Measurements from ENCODE around the gene SLC30A4. TPM values are rescaled to one million over a fixed set of nuclear protein-coding genes. Genes with fewer than 3 reads are reported as not detected.

The SLC30A4 gene
- total RNA-seq, 4 donors from 2014 or later, result 9.4 to 14.0 (median 11.6) TPM

DNA sequence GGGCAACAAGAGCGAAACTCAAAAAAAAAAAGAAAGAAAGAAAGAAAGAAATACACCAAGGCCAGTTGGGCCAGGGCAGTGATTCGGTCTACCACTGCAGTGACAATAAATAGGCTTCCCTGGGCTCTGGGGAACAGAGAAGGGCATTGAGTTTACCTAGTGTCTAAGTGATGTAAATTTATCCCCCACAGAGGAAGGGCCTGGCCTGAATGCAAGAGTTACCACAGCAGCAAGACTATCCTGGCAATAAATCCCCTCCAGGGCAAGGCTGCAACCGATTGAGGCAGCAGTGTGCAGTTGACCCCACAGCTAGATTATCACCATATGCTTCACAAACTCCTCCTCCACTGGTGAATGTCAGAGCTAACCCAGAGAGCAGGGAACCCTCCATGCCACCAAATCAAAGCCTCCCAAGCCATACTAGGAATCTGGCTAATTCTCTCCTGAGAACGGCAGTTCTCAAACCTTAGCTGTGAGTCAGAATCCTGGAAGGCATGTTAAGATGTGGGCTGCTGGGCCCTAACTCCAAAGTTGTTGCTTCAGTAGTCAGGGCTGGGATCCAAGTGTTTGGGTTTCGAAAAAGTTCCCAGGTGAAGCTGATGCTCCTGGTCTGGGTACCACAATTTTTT is 79.9 kb downstream of the SLC30A4 start:
- Histone ChIP-seq H3K4me1 (peaks cover 0 to 4% (median 0%) of the 10 kb centered on the region in 4 donors), H3K9me3 (no peaks in the 10 kb centered on the region), H3K27ac (replicated peaks in 1 of 4) (no peak overlapping the region), H3K27me3 (no peaks in the 10 kb centered on the region), H3K4me3 (no peak overlapping the region), H3K36me3 (no peaks in the 10 kb centered on the region)
- DNase-seq (ENCODE audit: extremely low spot score), result no peak
- TF ChIP-seq, protein P1, sequence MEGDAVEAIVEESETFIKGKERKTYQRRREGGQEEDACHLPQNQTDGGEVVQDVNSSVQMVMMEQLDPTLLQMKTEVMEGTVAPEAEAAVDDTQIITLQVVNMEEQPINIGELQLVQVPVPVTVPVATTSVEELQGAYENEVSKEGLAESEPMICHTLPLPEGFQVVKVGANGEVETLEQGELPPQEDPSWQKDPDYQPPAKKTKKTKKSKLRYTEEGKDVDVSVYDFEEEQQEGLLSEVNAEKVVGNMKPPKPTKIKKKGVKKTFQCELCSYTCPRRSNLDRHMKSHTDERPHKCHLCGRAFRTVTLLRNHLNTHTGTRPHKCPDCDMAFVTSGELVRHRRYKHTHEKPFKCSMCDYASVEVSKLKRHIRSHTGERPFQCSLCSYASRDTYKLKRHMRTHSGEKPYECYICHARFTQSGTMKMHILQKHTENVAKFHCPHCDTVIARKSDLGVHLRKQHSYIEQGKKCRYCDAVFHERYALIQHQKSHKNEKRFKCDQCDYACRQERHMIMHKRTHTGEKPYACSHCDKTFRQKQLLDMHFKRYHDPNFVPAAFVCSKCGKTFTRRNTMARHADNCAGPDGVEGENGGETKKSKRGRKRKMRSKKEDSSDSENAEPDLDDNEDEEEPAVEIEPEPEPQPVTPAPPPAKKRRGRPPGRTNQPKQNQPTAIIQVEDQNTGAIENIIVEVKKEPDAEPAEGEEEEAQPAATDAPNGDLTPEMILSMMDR (IDR thresholded peaks at IDR 0.05), result no peak
- no peak for TF ChIP-seq EP300 (IDR thresholded peaks at IDR 0.05)
- TF ChIP-seq POLR2A (IDR thresholded peaks at IDR 0.05; ENCODE audit: low read depth), result no peak
- no peak for TF ChIP-seq POLR2AphosphoS5 (IDR thresholded peaks at IDR 0.05)
- intact Hi-C loops (cut with DNase I), result no loop called here
- 85% methylated on average over 5 of the region's 5 CpGs for WGBS

DNA sequence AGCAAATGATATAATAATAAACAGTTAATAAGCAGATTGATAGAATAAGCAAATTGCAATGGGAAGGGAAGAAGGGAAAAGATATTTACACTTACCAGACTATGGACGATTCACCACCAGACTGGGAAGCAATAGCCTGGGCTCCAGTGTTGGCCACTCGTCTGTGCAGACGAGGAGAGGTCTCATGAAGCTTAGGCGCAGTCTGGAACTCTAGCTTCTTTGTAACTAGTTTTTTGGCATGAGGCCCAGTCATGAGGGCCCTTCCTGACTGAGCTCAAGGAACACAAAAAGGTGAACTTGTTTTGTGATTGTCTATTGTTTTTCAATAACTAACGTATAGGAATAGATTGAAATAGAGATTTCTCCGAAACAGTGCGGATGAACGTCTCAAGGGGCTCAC is 80.9 kb downstream of the SLC30A4 start:
- Histone ChIP-seq H3K4me3 (no peak overlapping the region), H3K36me3 (no peaks in the 10 kb centered on the region), H3K4me1 (peaks cover 0 to 4% (median 0%) of the 10 kb centered on the region in 4 donors), H3K27me3 (no peaks in the 10 kb centered on the region), H3K9me3 (no peaks in the 10 kb centered on the region), H3K27ac (replicated peaks in 1 of 4) (no peak overlapping the region)
- TF ChIP-seq POLR2AphosphoS5 (IDR thresholded peaks at IDR 0.05) (no peak), EP300 (IDR thresholded peaks at IDR 0.05) (no peak)
- 68% methylated on average over 8 of the region's 8 CpGs for WGBS
- no peak for DNase-seq (ENCODE audit: extremely low spot score)
- intact Hi-C loops (cut with DNase I), result no loop called here

DNA sequence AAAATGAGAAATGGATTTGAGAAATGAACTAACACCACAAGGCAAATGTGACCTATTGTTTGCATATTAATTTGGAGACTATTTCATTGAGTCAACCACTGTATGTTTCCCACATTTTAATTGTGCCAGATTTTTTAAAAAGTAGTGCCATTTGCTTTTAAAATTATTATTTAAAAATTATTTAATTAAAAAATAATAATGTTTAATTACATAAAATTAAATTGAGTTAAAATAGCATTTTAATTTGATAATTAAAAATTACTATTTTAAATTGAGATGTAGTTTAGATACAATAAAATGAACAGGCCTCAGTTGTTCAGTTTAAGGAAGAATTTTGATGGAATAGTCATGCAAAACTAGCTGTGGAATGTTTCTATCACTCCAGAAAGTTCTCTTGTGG is 81.5 kb downstream of the SLC30A4 start:
- Histone ChIP-seq H3K36me3 (no peaks in the 10 kb centered on the region), H3K9me3 (no peaks in the 10 kb centered on the region), H3K4me1 (peaks cover 0 to 4% (median 0%) of the 10 kb centered on the region in 4 donors), H3K27ac (replicated peaks in 1 of 4) (no peak overlapping the region), H3K27me3 (no peaks in the 10 kb centered on the region), H3K4me3 (no peak overlapping the region)
- intact Hi-C loops (cut with DNase I), result no loop called here
- DNase-seq (ENCODE audit: extremely low spot score), result no peak
- TF ChIP-seq EP300 (IDR thresholded peaks at IDR 0.05) (no peak), POLR2A (IDR thresholded peaks at IDR 0.05; ENCODE audit: low read depth) (no peak), POLR2AphosphoS5 (IDR thresholded peaks at IDR 0.05) (no peak)
- TF ChIP-seq, protein P1 (IDR thresholded peaks at IDR 0.05), result no peak

DNA sequence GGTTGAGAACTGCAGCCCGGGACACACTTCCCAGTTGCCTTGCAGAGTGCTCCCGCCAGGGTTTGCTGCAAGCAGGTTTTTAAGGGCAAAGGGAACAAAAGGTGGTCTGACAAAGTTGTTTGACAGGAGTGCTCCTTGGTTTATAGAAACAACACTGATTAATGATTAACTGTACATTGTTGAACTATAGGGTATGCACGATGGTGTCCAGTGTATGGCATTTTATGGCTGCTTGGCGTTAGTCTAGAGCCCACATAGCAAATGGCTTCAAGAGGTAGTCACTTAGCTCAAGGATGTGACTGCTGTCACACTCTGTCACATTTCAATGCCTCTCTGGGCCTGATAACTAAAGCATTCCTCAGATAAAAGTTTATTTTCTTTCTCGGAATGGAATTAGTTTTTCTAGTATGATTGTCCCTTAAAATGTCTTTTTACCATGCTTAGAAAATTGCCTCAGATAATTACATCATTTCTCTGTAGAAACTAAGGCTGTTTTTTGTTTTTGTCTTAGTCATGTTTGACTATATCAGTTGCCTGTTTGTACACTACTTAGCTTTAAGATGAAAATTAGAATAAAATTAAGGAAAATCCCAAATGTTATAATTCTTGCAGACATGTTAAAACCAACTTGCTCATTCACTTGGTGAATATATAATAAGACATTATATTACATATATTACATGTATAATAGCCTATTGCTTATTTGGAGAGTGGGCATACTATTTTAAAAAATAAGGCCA is 82.9 kb downstream of the SLC30A4 start:
- intact Hi-C loops (cut with DNase I), result no loop called here
- Histone ChIP-seq H3K4me3 (no peak overlapping the region), H3K36me3 (no peaks in the 10 kb centered on the region), H3K27me3 (no peaks in the 10 kb centered on the region), H3K9me3 (no peaks in the 10 kb centered on the region), H3K4me1 (no peaks in the 10 kb centered on the region), H3K27ac (replicated peaks in 1 of 4) (no peak overlapping the region)
- no peak for DNase-seq (ENCODE audit: extremely low spot score)
- 49% methylated on average over 5 of the region's 5 CpGs for WGBS
- TF ChIP-seq, protein P1 (IDR thresholded peaks at IDR 0.05), result no peak
- no peak for TF ChIP-seq POLR2A (IDR thresholded peaks at IDR 0.05; ENCODE audit: low read depth)
- no peak for TF ChIP-seq POLR2AphosphoS5 (IDR thresholded peaks at IDR 0.05)
- TF ChIP-seq EP300 (IDR thresholded peaks at IDR 0.05), result no peak

DNA sequence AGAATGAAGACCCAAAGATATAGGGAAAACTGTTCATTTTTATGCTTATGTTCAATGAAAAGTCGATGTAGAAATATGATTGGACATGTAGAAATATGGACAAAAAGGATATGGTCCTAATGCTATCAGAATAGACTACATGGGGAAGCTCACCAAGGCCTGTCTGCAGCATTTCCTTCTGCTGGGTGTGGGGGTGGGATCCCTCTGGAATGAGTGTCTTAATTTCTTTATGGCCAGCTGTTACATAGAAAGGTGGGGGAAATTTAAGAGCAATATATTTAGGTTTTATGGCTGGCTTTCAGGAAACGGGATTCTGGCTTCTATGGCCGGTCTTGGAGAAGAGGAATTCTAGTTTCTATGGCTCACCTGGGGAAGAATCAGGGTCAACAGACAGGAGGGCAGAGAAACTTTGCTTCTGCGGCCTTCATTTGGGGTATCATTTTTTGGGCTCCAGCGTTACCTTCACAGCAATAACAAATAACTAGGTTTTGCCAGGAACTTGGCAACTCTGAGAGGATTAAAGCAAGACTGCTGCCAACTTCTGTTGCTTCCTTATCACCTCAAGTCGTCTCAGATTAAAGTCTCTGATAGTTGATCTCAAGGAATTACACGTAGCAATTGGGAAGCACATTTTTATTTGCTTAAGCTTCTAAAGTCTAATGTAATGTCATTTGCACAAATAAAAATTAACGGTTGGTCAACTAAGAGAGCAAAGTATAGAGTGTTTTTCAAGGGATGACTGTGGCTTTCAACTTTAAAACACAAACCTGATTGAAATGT is 87.2 kb downstream of the SLC30A4 start:
- WGBS, result 82% methylated on average over 8 of the region's 8 CpGs
- Histone ChIP-seq H3K36me3 (no peaks in the 10 kb centered on the region), H3K4me3 (no peak overlapping the region), H3K9me3 (no peaks in the 10 kb centered on the region), H3K27me3 (peaks cover 0 to 3% (median 0%) of the 10 kb centered on the region in 4 donors), H3K4me1 (peaks cover 0 to 4% (median 4%) of the 10 kb centered on the region in 4 donors), H3K27ac (replicated peaks in 1 of 4) (no peak overlapping the region)
- intact Hi-C loops (cut with DNase I), result no loop called here
- DNase-seq (ENCODE audit: extremely low spot score), result no peak
- TF ChIP-seq EP300 (IDR thresholded peaks at IDR 0.05), result no peak
- no peak for TF ChIP-seq POLR2A (IDR thresholded peaks at IDR 0.05; ENCODE audit: low read depth)
- TF ChIP-seq, protein P1 (IDR thresholded peaks at IDR 0.05), result no peak
- TF ChIP-seq POLR2AphosphoS5 (IDR thresholded peaks at IDR 0.05), result no peak

Measured in esophagus muscularis mucosa (tissue), 4 donors.